Measurements from ENCODE around the gene MYZAP. TPM values are rescaled to one million over a fixed set of nuclear protein-coding genes. Genes with fewer than 3 reads are reported as not detected.

Gene MYZAP
- total RNA-seq, 1 experiment from 2014 or later: not detected

DNA sequence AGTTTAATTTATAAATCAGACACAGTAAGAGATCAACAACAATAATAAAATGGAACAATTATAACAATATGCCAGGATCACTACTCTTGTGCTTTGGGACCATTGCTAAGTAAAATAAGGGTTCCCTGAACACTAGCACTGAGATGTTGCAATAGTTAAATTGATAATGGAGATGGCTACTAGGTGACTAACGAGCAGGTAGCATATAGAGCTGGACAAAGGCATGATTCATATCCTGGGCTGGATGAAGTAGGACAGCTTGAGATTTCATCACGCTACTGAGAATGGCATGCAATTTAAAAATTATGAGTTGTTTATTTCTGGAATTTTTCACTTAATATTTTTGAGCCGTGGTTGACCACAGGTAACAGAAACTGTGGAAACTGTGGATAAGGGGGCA lies 20.7 kb upstream of the MYZAP start:
- POLR2A ChIA-PET (ENCODE audit: low non-redundant PET): no interaction called here
- BruUV-seq (replicated peaks): no TSS peak
- H3K4me3 ChIP-seq (ENCODE audit: low read depth, low read length, poor library complexity, severe bottlenecking): no peak overlapping the region
- no peak for DNase-seq (ENCODE audit: low spot score)
- H3K27me3 ChIP-seq (replicated peaks; ENCODE audit: insufficient read depth, low read depth, low read length, poor library complexity): no peaks in the 10 kb centered on the region
- no peaks in the 10 kb centered on the region for H3K9me3 ChIP-seq (ENCODE audit: low read depth, low read length, poor library complexity, severe bottlenecking)
- no peaks in the 10 kb centered on the region for H3K4me1 ChIP-seq (ENCODE audit: insufficient read depth, low read length, poor library complexity, severe bottlenecking)
- H3K27ac ChIP-seq (ENCODE audit: low read depth, low read length, poor library complexity, severe bottlenecking): no peak overlapping the region
- CTCF ChIA-PET: no interaction called here
- no peaks in the 10 kb centered on the region for H3K36me3 ChIP-seq (ENCODE audit: insufficient read depth, low read length, poor library complexity, severe bottlenecking)
- TF ChIP-seq, protein P1, sequence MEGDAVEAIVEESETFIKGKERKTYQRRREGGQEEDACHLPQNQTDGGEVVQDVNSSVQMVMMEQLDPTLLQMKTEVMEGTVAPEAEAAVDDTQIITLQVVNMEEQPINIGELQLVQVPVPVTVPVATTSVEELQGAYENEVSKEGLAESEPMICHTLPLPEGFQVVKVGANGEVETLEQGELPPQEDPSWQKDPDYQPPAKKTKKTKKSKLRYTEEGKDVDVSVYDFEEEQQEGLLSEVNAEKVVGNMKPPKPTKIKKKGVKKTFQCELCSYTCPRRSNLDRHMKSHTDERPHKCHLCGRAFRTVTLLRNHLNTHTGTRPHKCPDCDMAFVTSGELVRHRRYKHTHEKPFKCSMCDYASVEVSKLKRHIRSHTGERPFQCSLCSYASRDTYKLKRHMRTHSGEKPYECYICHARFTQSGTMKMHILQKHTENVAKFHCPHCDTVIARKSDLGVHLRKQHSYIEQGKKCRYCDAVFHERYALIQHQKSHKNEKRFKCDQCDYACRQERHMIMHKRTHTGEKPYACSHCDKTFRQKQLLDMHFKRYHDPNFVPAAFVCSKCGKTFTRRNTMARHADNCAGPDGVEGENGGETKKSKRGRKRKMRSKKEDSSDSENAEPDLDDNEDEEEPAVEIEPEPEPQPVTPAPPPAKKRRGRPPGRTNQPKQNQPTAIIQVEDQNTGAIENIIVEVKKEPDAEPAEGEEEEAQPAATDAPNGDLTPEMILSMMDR (conservative IDR thresholded peaks at IDR 0.05; ENCODE audit: low read depth, low read length): no peak
- TF ChIP-seq EZH2 (IDR thresholded peaks at IDR 0.05; ENCODE audit: borderline replicate concordance, low read depth, low read length, poor library complexity, severe bottlenecking): no peak
- intact Hi-C loops (cut with micrococcal nuclease; ENCODE audit: unreplicated experiment): no loop called here

DNA sequence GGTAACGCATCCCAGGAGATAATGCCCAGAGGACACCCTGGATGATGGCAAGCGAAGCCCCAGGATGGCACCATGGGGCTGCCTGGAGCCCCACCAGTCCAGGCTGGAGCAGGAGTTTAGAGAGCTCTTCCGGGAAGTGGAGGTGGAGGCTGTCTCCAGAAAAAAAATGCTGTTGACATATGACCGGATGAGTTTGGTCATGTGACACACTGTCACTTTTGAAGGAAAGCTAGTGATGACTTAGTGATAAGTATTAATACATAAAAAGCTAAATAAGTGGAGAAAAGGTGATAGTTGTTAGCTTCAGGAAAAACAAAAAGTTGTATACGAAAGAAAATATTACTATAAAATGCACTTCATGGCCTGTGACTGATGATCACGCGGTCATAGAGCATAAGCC lies 20.0 kb upstream of the MYZAP start:
- no TSS peak for BruUV-seq (replicated peaks)
- H3K27me3 ChIP-seq (replicated peaks; ENCODE audit: insufficient read depth, low read depth, low read length, poor library complexity): no peaks in the 10 kb centered on the region
- H3K4me1 ChIP-seq (ENCODE audit: insufficient read depth, low read length, poor library complexity, severe bottlenecking): no peaks in the 10 kb centered on the region
- TF ChIP-seq, protein P1 (conservative IDR thresholded peaks at IDR 0.05; ENCODE audit: low read depth, low read length): no peak
- TF ChIP-seq EZH2 (IDR thresholded peaks at IDR 0.05; ENCODE audit: borderline replicate concordance, low read depth, low read length, poor library complexity, severe bottlenecking): no peak
- ChIA-PET POLR2A (ENCODE audit: low non-redundant PET) (no interaction called here), CTCF (no interaction called here)
- DNase-seq (ENCODE audit: low spot score): no peak
- H3K27ac ChIP-seq (ENCODE audit: low read depth, low read length, poor library complexity, severe bottlenecking): no peak overlapping the region
- H3K36me3 ChIP-seq (ENCODE audit: insufficient read depth, low read length, poor library complexity, severe bottlenecking): no peaks in the 10 kb centered on the region
- H3K4me3 ChIP-seq (ENCODE audit: low read depth, low read length, poor library complexity, severe bottlenecking): no peak overlapping the region
- intact Hi-C loops (cut with micrococcal nuclease; ENCODE audit: unreplicated experiment): no loop called here
- no peaks in the 10 kb centered on the region for H3K9me3 ChIP-seq (ENCODE audit: low read depth, low read length, poor library complexity, severe bottlenecking)

DNA sequence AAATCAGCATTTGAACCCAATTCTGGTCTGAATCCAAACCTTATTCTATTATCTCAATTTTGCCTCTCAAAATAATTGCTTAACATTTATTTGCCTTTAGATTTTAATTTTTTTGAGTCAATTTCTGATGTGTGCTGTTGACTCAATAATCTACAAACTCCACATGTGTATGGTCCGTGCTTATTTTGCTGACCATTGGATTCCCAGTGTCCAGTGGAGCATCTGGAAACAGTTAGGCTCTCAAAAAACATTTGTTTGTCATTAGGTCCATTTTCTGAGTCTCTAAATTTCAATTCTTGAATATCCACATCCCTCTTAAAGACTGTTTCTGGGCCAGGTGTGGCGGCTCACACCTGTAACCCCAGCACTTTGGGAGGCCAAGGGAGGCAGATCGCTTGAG lies 19.2 kb upstream of the MYZAP start:
- H3K36me3 ChIP-seq (ENCODE audit: insufficient read depth, low read length, poor library complexity, severe bottlenecking): no peaks in the 10 kb centered on the region
- H3K4me1 ChIP-seq (ENCODE audit: insufficient read depth, low read length, poor library complexity, severe bottlenecking): no peaks in the 10 kb centered on the region
- no peaks in the 10 kb centered on the region for H3K9me3 ChIP-seq (ENCODE audit: low read depth, low read length, poor library complexity, severe bottlenecking)
- TF ChIP-seq, protein P1 (conservative IDR thresholded peaks at IDR 0.05; ENCODE audit: low read depth, low read length): no peak
- TF ChIP-seq EZH2 (IDR thresholded peaks at IDR 0.05; ENCODE audit: borderline replicate concordance, low read depth, low read length, poor library complexity, severe bottlenecking): no peak
- no peak overlapping the region for H3K4me3 ChIP-seq (ENCODE audit: low read depth, low read length, poor library complexity, severe bottlenecking)
- ChIA-PET CTCF (no interaction called here), POLR2A (ENCODE audit: low non-redundant PET) (no interaction called here)
- H3K27ac ChIP-seq (ENCODE audit: low read depth, low read length, poor library complexity, severe bottlenecking): no peak overlapping the region
- no peaks in the 10 kb centered on the region for H3K27me3 ChIP-seq (replicated peaks; ENCODE audit: insufficient read depth, low read depth, low read length, poor library complexity)
- BruUV-seq (replicated peaks): no TSS peak
- no peak for DNase-seq (ENCODE audit: low spot score)
- intact Hi-C loops (cut with micrococcal nuclease; ENCODE audit: unreplicated experiment): no loop called here
